ENCODE data around the gene DHRS1.
"Not testable (repeated sequence)": the region's sequence is repeated elsewhere in the genome, so short reads cannot be mapped to it uniquely, and the experiment has no call there.

DHRS1 gene

GRCh38 chr14:24299255-24300191, at the start of gene DHRS1, which contains the start of gene NOP9:
TSS of gene DHRS1 (minus strand) at chr14:24299780. CDS start at chr14:24299106, 674 bp downstream.
TSS of gene NOP9 (plus strand) at chr14:24299850. CDS start at chr14:24299955, 105 bp downstream.
- DNase-seq: peak; percentile 78

DNA sequence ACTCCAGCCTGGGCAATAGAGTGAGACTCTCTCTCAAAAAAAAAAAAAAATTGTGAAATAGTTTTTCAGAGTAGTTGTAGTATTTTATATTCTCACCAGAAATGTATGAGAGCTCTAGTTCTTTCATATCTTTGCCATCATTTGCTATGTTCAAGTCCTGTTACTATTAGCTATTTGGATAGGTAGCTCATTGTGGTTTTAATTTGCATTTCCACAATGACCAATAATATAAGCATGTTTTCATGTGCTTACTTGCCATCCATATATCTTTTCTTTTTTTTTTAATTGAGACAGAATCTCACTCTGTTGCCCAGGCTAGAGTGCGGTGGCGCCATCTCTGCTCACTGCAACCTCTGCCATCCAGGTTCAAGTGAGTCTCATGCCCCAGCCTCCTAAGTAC, 48.6 kb upstream of the DHRS1 start:
- DNase-seq: no peak

DNA sequence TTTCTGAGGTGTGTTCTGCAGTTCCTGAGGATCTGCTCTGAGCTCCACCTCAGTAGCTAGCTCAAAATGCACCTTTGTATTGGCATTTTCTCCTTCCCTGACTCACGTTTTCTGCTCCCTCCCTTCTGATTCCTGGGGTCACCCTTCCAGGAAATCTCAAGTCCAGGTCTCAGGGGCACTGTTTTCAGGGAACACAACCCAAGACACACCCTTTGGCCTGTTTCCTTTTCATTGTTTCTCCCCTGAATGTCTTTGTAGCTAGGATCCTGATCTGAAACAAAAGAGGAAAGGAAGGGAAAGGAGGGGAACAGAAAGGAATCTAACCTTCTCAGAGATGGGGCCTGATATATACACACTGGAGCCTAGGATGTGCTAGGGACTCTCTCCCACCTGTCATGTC, 47.6 kb upstream of the DHRS1 start:
- DNase-seq: no peak

GRCh38 chr14:24343795-24344660, 44.4 kb upstream of the DHRS1 start:
- no peak for DNase-seq

GRCh38 chr14:24342889-24343288, 43.3 kb upstream of the DHRS1 start:
- DNase-seq: no peak

- no peak for DNase-seq
These were observed 41.0 kb upstream of the DHRS1 start for GRCh38 chr14:24340606-24341005.

- DNase-seq: no peak
These were observed 39.9 kb upstream of the DHRS1 start, which contains the start of gene RIPK3 for GRCh38 chr14:24339284-24340151. TSS of gene RIPK3 (minus strand) at chr14:24339991. CDS start at chr14:24339826, 165 bp downstream.

DNA sequence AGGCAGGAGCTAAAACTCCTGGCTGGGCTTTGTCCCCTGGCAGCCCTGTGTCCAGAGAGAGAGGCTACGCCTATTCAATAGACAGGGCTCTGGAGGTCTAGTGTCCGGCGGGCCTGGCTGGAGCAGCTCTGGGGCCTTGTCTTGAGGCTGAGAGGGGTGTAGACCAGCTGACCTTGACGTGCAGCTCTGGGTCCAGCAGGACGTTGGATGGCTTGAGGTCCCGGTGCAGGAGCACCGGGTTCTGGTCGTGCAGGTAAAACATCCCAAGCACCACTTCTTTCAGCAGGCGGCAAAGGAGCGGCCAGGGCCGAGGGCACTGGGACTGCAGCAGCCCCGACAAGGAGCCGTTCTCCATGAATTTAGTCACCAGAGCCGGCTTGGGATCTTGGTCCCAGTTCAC, 39.3 kb upstream of the DHRS1 start:
- DNase-seq: no peak

GRCh38 chr14:24337824-24338175, 38.2 kb upstream of the DHRS1 start:
- no peak for DNase-seq

- DNase-seq: no peak
These were observed 37.7 kb upstream of the DHRS1 start for GRCh38 chr14:24337144-24337823.

DNA sequence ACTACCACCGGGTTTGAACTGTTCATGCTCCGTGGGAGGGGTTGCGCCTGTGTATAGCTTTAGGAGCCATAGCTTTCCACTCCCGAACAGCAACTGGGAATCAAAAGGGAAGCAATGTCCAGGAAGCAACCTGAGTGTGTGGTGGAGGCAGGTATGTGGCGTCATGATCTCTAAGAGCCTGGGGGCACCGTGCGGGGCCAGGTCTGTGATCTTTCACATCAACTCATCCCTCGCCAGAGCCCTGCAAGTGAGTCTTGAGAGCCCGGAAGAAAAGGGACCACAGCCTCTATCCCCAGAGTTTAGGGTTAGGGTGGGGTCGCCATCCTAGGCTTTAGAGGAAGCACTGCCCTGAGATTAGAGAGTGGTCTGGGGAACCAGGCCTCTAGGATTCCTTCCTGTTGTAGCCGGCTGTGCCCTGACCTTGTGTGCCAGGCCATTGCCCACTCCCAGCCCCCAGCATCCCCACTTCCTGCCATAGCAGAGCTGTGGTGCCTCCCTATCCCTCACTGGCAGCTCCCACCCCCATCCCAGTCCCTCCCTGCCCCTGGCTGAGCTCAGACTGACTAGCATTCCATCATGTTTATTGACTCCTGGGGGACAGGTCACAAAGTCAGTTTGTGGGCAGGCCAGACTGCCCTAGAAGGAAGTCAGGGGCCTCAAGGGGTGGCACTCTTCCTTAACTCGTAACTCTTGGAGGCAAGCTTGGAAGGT, 36.0 kb upstream of the DHRS1 start:
- DNase-seq: no peak

DNA sequence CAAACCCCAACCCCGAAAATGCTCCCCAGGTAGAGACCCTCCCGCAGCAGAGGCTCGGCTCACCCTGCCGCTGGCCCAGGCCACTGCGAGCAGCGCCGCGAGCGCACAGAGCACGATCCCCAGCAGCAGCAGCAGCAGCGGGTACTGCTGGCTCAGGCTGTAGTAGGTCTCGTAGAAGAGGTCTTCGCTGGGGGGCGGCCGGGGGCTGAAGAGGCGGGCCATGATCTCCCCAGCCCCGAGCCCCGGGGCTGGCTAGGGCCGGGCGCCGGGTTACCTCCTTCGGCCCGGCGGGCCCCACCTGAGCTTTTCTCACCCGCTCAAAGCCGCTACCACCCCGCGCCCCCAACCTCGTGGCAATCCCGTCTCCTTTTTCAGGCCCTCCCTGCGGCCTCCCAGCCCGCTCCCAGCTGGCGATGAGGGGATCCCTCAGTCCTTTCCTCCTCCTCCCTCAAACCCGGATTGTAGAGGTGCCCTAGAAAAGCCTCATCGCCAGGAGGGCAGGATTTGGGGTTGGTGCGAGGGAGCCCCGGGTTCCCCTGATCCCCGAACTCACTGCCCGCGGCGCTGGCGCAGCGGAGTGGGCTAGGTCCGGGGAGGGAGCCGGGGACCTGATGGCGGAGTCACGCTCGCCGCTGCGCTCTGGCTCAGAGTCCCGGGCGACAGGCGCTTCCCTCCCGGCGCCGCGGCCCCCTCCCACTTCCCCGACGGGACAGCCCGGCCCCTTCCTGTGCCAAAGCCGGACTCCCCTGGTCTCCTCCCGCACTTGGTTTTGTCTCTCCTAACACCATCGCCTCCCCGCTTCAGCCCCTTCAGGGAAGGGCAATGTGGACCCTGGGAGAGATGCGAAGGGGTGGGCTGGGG, 35.1 kb upstream of the DHRS1 start, which contains the start of gene ADCY4:
ADCY4 (minus strand) TSS at position 641 of the 861 bp plus-strand sequence; CDS start at position 222, 419 bp downstream.
- DNase-seq: no peak

DNA sequence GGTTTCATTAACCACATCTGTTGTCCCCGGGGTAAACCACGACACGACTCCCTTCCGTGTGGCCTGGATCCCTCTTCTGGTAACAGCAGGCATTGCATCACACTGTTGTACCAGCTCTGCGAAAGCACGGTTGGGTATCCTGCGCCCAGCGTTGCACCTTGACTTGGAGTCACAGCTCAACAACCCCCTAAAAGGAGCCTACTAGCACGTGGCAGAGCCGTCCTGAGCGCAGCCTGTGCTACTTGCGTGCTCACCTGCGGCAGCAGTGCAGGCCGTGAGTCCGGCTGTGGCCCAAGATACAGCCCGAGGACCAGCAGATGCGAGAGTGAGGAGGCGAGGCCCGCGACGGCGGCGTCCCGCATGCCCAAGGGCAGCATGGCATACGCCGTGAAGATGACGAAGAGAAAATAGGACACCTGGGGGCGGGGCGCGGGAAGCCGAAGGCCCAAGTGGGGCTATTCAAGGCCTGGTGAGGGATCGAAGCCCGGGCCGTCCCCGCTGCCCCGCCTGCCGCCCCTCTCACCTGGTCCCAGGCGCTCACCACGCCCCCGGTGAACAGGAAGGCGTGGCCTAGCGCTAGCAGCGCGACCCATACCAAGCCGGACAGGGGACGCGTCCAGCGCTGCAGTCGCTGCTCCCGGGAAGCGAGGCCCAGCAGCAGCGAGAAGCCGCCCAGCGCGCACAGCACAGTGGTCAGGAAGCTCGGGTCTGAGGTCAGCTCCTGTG, 32.9 kb upstream of the DHRS1 start:
- DNase-seq: peak; percentile 77

DNA sequence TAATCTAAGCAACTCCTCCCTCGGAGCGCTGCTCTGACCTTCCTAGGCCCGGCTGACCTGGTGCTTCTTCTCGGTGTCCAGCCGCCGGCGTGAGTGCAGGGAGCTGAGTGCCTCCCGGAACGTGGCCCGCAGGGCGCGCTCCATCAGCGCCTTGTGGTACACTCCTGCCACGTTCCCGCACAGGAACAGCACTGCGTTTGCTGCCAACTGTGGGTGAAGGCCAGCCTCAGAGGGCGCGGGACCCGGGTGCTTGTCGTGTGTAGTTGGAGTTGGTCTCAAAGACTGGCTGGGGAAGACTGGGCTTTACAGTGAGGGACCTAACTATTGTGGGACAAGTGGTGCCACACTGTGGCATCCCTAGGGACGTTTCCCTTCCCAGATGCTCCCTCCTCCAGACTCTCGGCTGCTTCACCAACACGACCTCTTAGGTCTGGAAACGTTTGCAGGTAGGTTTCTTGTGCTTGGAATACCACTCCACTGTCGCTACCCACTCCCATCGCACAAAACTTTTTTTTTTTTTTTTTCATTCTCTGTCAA, 32.2 kb upstream of the DHRS1 start:
- no peak for DNase-seq

DNA sequence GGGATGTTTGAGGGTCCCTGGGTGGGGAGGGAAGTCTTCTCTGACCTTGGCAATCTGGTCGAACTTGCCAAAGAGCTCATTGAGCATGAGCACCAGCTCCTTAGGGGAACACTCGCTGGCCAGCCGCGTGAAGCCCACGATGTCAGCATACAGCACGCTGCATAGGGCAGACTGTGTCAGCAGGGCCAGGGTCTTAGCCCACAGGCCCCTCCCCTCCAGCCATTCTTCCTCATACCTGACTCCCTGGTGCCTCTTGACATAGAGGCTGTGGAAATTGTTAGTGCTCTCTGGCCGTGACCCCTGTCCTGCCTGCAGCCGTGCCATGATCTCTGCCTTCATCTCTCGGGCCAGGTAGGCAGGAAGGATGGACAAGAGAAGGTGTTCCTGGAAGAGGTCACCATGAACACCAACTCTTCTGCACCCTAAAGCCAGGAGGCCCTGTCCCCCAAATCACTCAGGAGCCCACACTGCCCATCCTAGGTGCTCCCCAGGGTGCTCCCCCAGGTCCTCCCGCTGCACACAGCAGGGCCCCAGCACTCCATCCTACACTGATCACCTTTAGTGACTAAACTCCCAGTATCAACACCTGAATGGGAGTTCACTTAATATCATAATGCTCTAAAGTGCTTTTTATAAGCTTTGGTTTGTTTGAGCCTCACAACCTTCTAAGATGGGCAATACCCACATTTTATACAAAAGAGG, 31.5 kb upstream of the DHRS1 start:
- no peak for DNase-seq

GRCh38 chr14:24329736-24330135, 30.2 kb upstream of the DHRS1 start:
- DNase-seq: no peak

DNA sequence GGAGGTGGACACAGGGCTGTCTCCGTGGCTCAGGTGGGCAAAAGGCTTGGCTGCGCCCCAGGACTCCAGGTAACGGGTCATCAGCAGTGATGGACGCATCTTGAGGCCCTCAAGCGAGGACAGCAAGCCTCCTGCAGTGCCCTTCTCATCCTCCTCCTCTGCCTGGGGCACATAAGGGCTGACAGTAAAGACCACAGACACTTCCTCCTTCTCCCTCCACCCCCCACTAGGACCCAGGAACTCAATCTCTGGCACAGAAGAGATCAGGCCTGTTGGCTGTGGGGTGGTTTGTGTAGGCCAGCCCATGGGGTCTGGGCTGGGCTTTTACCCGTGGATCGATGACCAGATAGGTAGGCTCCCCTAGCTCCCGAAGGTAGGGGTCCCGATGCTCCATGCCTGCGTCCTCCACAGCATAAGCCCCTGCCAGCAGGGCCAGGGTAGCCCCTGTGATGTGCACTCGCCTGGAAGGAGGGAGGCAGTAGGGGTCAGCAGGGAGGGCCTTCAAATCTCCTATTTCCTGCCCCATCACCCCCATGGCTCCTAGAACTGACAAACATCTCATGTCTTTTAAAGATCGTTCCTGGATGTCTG, 29.6 kb upstream of the DHRS1 start:
- no peak for DNase-seq

DNA sequence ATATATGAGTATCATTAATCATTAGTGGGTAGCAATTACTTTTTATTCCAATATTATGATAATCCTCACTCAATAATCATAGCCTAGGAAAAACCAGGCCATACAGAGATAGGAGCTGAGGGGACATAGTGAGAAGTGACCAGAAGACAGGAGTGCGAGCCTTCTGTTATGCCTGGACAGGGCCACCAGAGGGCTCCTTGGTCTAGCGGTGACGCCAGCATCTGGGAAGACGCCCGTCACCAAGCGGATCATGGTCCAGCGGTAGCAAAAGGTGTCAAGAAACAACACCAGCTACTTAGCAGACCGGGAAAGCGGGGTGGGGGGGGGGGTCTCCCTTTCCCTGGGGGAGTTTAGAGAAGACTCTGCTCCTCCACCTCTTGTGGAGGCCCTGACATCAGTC, 28.3 kb upstream of the DHRS1 start:
- DNase-seq: not testable (repeated sequence)

Data from NCI-H2029 (cell line).